Ishikawa (cell line): ENCODE results near the gene NFAM1.

Experiments
- CEBPB ChIP-seq: IDR thresholded peaks from 2 replicates; pipeline ENCODE4 v1.6.1; 2012
- CREB1 ChIP-seq: IDR thresholded peaks from 2 replicates; pipeline ENCODE4 v1.6.1; 2012; ENCODE audit warnings: low read depth
- EGR1 ChIP-seq: IDR thresholded peaks from 2 replicates; pipeline ENCODE4 v1.6.1; 2012
- EP300 ChIP-seq: IDR thresholded peaks from 2 replicates; pipeline ENCODE4 v1.6.1; 2012; ENCODE audit warnings: borderline replicate concordance
- FOXM1 ChIP-seq: IDR thresholded peaks from 2 replicates; pipeline ENCODE4 v1.6.1; 2012; ENCODE audit warnings: low read depth, borderline replicate concordance
- NFIC ChIP-seq: IDR thresholded peaks from 2 replicates; pipeline ENCODE4 v1.6.1; 2012
- RAD21 ChIP-seq: IDR thresholded peaks from 2 replicates; pipeline ENCODE4 v1.6.1; 2012; ENCODE audit warnings: low read depth
- TAF1 ChIP-seq: IDR thresholded peaks from 2 replicates; pipeline ENCODE4 v1.6.1; 2012; ENCODE audit warnings: low read depth, mild to moderate bottlenecking
- TCF12 ChIP-seq: IDR thresholded peaks from 2 replicates; pipeline ENCODE4 v1.6.1; 2012; ENCODE audit warnings: low read depth
- TEAD4 ChIP-seq: IDR thresholded peaks from 2 replicates; pipeline ENCODE4 v1.6.1; 2012
- YY1 ChIP-seq: IDR thresholded peaks from 2 replicates; pipeline ENCODE4 v1.6.1; 2012; ENCODE audit warnings: low read depth
- ZBTB7A ChIP-seq: IDR thresholded peaks from 2 replicates; pipeline ENCODE4 v1.6.1; 2012; ENCODE audit warnings: low read depth
- TF ChIP-seq, protein P1 (sequence below): IDR thresholded peaks from 2 replicates; pipeline ENCODE4 v1.6.1; 2012; ENCODE audit warnings: low read depth, mild to moderate bottlenecking
- TF ChIP-seq, protein P2 (sequence below): IDR thresholded peaks from 2 replicates; pipeline ENCODE4 v1.6.1; 2012
- TF ChIP-seq, protein P3 (sequence below): IDR thresholded peaks from 2 replicates; pipeline ENCODE4 v1.6.1; 2012

NFAM1 gene

DNA sequence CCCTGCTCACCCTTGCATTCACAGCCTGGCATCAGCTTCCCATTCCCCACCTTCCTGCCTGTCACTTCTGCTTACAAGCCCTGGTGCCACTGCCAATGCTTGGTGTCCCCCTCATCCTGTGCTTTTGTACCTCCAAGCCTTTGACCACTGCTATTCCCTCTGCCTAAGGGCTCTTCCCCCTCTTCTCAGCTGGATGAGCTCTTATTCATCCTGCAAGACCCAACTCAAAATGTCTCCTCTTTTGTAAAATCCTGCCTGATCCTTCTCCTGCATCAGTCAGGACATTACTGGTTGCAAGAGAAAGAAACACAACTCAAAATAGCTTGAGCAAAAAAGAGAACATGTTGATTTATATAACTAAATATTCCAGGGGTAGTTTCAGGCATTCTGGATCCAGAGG lies 94.8 kb downstream of the NFAM1 start:
- TF ChIP-seq FOXM1: no peak
- no peak for TF ChIP-seq TAF1
- TF ChIP-seq, protein P1, sequence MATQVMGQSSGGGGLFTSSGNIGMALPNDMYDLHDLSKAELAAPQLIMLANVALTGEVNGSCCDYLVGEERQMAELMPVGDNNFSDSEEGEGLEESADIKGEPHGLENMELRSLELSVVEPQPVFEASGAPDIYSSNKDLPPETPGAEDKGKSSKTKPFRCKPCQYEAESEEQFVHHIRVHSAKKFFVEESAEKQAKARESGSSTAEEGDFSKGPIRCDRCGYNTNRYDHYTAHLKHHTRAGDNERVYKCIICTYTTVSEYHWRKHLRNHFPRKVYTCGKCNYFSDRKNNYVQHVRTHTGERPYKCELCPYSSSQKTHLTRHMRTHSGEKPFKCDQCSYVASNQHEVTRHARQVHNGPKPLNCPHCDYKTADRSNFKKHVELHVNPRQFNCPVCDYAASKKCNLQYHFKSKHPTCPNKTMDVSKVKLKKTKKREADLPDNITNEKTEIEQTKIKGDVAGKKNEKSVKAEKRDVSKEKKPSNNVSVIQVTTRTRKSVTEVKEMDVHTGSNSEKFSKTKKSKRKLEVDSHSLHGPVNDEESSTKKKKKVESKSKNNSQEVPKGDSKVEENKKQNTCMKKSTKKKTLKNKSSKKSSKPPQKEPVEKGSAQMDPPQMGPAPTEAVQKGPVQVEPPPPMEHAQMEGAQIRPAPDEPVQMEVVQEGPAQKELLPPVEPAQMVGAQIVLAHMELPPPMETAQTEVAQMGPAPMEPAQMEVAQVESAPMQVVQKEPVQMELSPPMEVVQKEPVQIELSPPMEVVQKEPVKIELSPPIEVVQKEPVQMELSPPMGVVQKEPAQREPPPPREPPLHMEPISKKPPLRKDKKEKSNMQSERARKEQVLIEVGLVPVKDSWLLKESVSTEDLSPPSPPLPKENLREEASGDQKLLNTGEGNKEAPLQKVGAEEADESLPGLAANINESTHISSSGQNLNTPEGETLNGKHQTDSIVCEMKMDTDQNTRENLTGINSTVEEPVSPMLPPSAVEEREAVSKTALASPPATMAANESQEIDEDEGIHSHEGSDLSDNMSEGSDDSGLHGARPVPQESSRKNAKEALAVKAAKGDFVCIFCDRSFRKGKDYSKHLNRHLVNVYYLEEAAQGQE: no peak
- TF ChIP-seq, protein P2, sequence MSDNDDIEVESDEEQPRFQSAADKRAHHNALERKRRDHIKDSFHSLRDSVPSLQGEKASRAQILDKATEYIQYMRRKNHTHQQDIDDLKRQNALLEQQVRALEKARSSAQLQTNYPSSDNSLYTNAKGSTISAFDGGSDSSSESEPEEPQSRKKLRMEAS: no peak
- TF ChIP-seq ZBTB7A: no peak
- TF ChIP-seq YY1: no peak
- no peak for TF ChIP-seq NFIC
- TF ChIP-seq, protein P3, sequence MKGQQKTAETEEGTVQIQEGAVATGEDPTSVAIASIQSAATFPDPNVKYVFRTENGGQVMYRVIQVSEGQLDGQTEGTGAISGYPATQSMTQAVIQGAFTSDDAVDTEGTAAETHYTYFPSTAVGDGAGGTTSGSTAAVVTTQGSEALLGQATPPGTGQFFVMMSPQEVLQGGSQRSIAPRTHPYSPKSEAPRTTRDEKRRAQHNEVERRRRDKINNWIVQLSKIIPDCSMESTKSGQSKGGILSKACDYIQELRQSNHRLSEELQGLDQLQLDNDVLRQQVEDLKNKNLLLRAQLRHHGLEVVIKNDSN: no peak
- no peak for TF ChIP-seq EP300
- no peak for TF ChIP-seq TEAD4
- TF ChIP-seq EGR1: no peak

DNA sequence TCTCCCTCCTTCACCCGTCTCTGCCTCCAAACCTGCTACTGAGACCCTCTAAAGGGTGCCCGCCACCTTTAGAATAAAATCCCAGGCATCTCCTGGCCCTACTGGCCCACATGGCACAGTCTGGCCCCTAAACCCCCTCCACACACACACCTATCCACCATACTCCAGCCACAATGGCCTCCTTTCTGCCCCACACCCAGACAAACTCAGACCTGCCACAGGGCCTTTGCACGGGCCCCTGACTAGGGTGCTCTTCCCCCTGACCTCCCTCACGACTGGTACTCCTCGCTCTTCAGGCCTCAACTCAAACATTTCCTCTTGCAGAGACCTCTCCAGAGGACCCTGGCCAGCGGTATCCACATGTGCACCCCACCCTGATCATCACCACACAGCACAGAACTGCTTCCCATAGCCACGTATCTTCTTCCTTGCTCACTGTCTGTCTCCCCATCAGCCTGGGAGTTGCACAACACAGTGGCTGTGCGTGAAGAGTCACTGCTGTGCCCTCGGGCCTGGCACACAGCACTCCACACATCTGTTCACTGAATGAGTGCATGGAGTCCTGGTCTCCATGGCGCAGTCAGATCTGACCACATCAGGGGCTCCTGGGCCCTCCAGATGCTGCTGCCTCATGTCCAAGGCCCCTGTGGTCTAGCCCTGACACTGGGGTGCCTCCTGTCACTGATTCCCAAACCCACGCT lies 95.5 kb downstream of the NFAM1 start:
- TF ChIP-seq, protein P3: no peak
- TF ChIP-seq CEBPB (no peak), CREB1 (no peak), YY1 (no peak), EP300 (no peak), TCF12 (no peak), NFIC (no peak), RAD21 (no peak), ZBTB7A (no peak), TEAD4 (no peak), TAF1 (no peak), EGR1 (no peak)
- TF ChIP-seq, protein P1: no peak
- TF ChIP-seq, protein P2: no peak

DNA sequence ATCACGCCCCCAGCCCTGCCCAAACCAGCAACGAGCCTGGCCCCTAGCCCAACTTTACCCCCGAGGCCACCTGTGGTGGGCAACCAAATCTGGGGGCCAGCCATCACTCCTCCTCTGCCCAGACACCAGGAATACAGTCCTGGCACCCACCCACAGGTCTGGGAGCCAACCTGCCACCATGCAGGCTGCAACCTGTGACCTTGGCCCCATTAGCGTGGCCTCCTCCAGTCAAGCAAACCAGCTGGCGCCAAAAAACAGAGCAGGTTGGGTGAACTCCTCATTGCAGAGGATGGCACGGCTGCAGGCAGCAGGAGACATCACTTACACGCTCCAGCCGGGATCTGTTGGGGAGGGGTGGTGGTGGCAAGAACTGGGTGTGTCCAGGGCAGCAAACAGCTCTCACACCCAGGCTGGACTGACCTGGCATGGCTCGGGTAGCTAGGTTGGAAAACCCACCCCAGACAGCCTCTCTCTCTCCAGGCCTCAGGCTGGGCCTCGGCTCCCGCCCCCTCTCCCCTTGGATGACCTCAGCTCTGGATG lies 96.3 kb downstream of the NFAM1 start:
- TF ChIP-seq, protein P3: no peak
- TF ChIP-seq ZBTB7A: no peak
- TF ChIP-seq NFIC: no peak
- TF ChIP-seq RAD21: no peak
- TF ChIP-seq TCF12: no peak
- TF ChIP-seq CREB1: no peak
- TF ChIP-seq, protein P1: no peak
- TF ChIP-seq FOXM1: no peak
- no peak for TF ChIP-seq TAF1
- TF ChIP-seq EP300: no peak
- TF ChIP-seq TEAD4: no peak
- no peak for TF ChIP-seq YY1
- TF ChIP-seq CEBPB: no peak
- TF ChIP-seq, protein P2: no peak
- no peak for TF ChIP-seq EGR1
